HL-60 (cell line): Measurements from ENCODE around the gene PADI6.

Source experiments
- DNase-seq, 2 experiments: peaks; one replicate each; pipeline ENCODE4 v3.0.0-alpha.2; 2010 to 2020; ENCODE audit warnings: low read depth in 1 of 2, low spot score in 1 of 2
- H3K27ac ChIP-seq: fragments of 250-450 bp; sonication (Bioruptor Pico); replicated peaks from 2 replicates; pipeline ENCODE4 v1.5.1; 2020; ENCODE audit warnings: mild to moderate bottlenecking, moderate library complexity
- H3K27me3 ChIP-seq: fragments of 250-450 bp; sonication (Bioruptor Pico); 2 replicates; pipeline ENCODE4 v1.5.1; 2021; ENCODE audit warnings: mild to moderate bottlenecking, moderate library complexity; ENCODE audit not compliant: insufficient read depth, poor library complexity, severe bottlenecking
- H3K4me3 ChIP-seq: replicated peaks from 2 replicates; pipeline ENCODE4 v1.5.1; 2011; ENCODE audit warnings: mild to moderate bottlenecking, control low read depth, low read length; ENCODE audit not compliant: insufficient read depth
- GABPA ChIP-seq: IDR thresholded peaks from 2 replicates; pipeline ENCODE4 v1.6.1; 2012; ENCODE audit warnings: low read depth
- POLR2AphosphoS5 ChIP-seq: IDR thresholded peaks from 2 replicates; pipeline ENCODE4 v1.6.1; 2012; ENCODE audit warnings: low read depth
- SPI1 ChIP-seq: IDR thresholded peaks from 2 replicates; pipeline ENCODE4 v1.6.1; 2012; ENCODE audit warnings: low read depth, mild to moderate bottlenecking, borderline replicate concordance
- TF ChIP-seq, protein P1 (sequence below): IDR thresholded peaks from one replicate; pipeline ENCODE4 v1.5.1; 2011; ENCODE audit warnings: low read length, control low read depth, inconsistent platforms; ENCODE audit not compliant: insufficient read depth
- TF ChIP-seq, protein P2 (sequence below): IDR thresholded peaks from 2 replicates; pipeline ENCODE4 v1.6.1; 2012; ENCODE audit warnings: low read depth; ENCODE audit not compliant: insufficient replicate concordance

The PADI6 gene

DNA sequence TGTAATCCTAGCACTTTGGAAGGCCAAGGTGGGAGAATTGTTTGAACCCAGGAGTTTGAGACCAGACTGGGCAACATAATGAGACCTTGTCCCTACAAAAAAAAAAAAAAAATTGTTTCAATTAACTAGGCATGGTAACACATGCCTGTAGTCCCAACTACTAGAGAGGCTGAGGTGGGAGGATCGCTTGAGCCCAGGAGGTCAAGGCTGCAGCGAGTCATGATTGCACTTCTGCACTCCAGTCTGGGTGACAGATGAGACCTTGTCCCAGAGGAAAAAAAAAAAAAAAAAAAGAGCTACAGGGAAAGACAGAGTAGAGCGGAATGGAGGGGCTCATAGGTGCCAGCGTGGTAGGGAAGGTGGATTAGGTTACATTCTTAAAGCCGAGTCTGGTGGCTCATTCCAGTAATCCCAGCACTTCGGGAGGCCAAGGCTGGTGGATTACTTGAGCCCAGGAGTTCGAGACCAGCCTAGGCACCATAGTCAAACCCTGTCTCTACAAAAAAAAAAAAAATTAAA, 21.0 kb upstream of the PADI6 start:
- Histone ChIP-seq H3K27me3 (no peaks in the 10 kb centered on the region), H3K4me3 (no peak overlapping the region), H3K27ac (no peak overlapping the region)
- TF ChIP-seq, protein P1, sequence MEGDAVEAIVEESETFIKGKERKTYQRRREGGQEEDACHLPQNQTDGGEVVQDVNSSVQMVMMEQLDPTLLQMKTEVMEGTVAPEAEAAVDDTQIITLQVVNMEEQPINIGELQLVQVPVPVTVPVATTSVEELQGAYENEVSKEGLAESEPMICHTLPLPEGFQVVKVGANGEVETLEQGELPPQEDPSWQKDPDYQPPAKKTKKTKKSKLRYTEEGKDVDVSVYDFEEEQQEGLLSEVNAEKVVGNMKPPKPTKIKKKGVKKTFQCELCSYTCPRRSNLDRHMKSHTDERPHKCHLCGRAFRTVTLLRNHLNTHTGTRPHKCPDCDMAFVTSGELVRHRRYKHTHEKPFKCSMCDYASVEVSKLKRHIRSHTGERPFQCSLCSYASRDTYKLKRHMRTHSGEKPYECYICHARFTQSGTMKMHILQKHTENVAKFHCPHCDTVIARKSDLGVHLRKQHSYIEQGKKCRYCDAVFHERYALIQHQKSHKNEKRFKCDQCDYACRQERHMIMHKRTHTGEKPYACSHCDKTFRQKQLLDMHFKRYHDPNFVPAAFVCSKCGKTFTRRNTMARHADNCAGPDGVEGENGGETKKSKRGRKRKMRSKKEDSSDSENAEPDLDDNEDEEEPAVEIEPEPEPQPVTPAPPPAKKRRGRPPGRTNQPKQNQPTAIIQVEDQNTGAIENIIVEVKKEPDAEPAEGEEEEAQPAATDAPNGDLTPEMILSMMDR: no peak
- TF ChIP-seq, protein P2, sequence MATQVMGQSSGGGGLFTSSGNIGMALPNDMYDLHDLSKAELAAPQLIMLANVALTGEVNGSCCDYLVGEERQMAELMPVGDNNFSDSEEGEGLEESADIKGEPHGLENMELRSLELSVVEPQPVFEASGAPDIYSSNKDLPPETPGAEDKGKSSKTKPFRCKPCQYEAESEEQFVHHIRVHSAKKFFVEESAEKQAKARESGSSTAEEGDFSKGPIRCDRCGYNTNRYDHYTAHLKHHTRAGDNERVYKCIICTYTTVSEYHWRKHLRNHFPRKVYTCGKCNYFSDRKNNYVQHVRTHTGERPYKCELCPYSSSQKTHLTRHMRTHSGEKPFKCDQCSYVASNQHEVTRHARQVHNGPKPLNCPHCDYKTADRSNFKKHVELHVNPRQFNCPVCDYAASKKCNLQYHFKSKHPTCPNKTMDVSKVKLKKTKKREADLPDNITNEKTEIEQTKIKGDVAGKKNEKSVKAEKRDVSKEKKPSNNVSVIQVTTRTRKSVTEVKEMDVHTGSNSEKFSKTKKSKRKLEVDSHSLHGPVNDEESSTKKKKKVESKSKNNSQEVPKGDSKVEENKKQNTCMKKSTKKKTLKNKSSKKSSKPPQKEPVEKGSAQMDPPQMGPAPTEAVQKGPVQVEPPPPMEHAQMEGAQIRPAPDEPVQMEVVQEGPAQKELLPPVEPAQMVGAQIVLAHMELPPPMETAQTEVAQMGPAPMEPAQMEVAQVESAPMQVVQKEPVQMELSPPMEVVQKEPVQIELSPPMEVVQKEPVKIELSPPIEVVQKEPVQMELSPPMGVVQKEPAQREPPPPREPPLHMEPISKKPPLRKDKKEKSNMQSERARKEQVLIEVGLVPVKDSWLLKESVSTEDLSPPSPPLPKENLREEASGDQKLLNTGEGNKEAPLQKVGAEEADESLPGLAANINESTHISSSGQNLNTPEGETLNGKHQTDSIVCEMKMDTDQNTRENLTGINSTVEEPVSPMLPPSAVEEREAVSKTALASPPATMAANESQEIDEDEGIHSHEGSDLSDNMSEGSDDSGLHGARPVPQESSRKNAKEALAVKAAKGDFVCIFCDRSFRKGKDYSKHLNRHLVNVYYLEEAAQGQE: no peak
- TF ChIP-seq SPI1 (no peak), GABPA (no peak), POLR2AphosphoS5 (no peak)
- no peak for DNase-seq

DNA sequence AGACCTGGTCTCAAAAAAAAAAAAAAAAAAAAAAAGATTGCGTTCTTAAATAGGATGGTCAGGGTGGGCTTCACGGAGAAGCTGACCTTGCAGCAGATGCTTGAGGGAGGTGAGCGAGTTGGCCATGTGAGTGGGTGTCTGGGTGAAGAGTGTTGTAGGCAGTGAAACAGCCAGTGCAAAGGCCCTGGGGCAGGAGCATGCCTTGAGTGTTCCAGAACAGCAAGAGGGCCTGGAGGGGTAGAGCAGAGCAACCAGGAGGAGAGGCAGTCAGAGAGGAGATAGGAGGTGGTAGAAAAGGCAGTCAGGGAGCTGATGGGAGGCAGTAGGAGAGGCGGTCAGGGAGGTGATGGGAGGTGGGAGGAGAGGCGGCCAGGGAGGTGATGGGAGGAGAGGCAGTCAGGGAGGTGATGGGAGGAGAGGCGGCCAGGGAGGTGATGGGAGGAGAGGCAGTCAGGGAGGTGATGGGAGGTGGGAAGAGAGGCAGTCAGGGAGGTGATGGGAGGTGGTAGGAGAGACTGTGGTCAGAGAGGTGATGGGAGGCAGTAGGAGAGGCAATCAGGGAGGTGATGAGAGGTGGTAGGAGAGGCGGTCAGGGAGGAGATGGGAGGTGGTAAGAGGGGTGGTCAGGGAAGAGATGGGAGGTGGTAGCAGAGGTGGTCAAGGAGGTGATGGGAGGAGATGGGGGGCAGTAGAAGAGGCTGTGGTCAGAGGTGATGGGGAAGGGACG, 20.2 kb upstream of the PADI6 start:
- Histone ChIP-seq H3K27ac (no peak overlapping the region), H3K27me3 (no peaks in the 10 kb centered on the region), H3K4me3 (no peak overlapping the region)
- no peak for TF ChIP-seq SPI1
- TF ChIP-seq, protein P2: no peak
- TF ChIP-seq, protein P1: no peak
- DNase-seq: no peak

DNA sequence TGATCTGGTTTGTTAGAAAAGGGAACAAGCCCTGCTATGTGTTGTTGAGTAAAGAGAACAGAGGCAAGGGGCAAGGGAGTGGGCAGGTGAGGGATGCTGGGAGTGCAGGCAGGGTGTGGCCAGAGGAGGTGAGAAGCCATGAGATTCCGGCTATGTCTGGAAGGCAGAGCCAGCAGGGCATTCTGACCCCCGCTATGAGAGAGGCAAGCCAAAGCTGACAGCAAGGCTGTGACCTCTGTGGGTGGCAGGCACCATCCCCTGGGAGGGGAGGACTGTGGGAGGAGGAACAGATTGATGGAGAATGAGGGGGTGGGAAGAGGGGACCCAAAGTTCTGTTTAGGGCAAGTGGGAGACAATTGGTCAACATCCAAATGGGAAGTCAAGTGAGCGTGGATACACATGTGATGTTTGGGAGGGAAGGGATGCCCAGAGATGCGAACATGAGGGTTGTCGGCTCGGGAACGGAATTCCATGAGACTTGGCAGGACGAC, 19.5 kb upstream of the PADI6 start:
- H3K27ac ChIP-seq: no peak overlapping the region
- no peak for TF ChIP-seq GABPA
- no peak for TF ChIP-seq POLR2AphosphoS5
- TF ChIP-seq, protein P2: no peak
- DNase-seq: no peak
- no peak overlapping the region for H3K4me3 ChIP-seq
- no peaks in the 10 kb centered on the region for H3K27me3 ChIP-seq
